ENCODE measurements around the gene DSCAML1.

The DSCAML1 gene

GRCh38 chr11:117453886-117454563, 343.0 kb downstream of the DSCAML1 start:
- no peak for DNase-seq (ENCODE audit: low spot score)
- TF ChIP-seq, protein P1, sequence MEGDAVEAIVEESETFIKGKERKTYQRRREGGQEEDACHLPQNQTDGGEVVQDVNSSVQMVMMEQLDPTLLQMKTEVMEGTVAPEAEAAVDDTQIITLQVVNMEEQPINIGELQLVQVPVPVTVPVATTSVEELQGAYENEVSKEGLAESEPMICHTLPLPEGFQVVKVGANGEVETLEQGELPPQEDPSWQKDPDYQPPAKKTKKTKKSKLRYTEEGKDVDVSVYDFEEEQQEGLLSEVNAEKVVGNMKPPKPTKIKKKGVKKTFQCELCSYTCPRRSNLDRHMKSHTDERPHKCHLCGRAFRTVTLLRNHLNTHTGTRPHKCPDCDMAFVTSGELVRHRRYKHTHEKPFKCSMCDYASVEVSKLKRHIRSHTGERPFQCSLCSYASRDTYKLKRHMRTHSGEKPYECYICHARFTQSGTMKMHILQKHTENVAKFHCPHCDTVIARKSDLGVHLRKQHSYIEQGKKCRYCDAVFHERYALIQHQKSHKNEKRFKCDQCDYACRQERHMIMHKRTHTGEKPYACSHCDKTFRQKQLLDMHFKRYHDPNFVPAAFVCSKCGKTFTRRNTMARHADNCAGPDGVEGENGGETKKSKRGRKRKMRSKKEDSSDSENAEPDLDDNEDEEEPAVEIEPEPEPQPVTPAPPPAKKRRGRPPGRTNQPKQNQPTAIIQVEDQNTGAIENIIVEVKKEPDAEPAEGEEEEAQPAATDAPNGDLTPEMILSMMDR (IDR thresholded peaks at IDR 0.05; ENCODE audit: extremely low read depth, insufficient read depth, missing control alignments) = no peak
- in situ Hi-C loops (cut with MboI; ENCODE audit: low pct_unique_long_range_greater_than_20kb, low sequenced_read_pairs, unreplicated experiment) = no loop called here

GRCh38 chr11:117449111-117449693, 347.8 kb downstream of the DSCAML1 start:
- no peak for DNase-seq (ENCODE audit: low spot score)
- in situ Hi-C loops (cut with MboI; ENCODE audit: low pct_unique_long_range_greater_than_20kb, low sequenced_read_pairs, unreplicated experiment) = no loop called here
- TF ChIP-seq, protein P1 (IDR thresholded peaks at IDR 0.05; ENCODE audit: extremely low read depth, insufficient read depth, missing control alignments) = no peak

GRCh38 chr11:117444711-117445658, 352.0 kb downstream of the DSCAML1 start:
- in situ Hi-C loops (cut with MboI; ENCODE audit: low pct_unique_long_range_greater_than_20kb, low sequenced_read_pairs, unreplicated experiment) = no loop called here
- DNase-seq (ENCODE audit: low spot score) = no peak
- TF ChIP-seq, protein P1 (IDR thresholded peaks at IDR 0.05; ENCODE audit: extremely low read depth, insufficient read depth, missing control alignments) = no peak

DNA sequence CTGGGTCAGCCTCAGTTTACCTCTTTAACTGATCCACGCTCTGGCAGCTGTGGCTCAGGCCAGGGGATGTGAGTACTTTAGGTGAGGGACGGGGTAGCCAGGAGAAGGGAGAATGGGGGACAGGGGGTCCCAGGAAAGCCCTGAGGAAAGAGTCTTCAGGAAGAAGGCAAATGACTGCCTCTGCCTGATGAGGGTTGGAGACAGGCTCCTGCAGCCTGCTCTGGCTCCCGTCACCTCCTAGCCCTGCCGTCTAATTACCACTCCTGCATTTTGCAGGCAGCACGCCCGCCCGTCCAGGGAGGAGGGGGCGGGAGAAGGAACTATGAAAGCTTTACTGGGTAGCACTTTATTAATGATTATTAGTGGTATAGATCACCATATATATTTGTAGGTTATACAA, 352.8 kb downstream of the DSCAML1 start:
- TF ChIP-seq, protein P1 (IDR thresholded peaks at IDR 0.05; ENCODE audit: extremely low read depth, insufficient read depth, missing control alignments) = no peak
- no peak for DNase-seq (ENCODE audit: low spot score)
- in situ Hi-C loops (cut with MboI; ENCODE audit: low pct_unique_long_range_greater_than_20kb, low sequenced_read_pairs, unreplicated experiment) = no loop called here

DNA sequence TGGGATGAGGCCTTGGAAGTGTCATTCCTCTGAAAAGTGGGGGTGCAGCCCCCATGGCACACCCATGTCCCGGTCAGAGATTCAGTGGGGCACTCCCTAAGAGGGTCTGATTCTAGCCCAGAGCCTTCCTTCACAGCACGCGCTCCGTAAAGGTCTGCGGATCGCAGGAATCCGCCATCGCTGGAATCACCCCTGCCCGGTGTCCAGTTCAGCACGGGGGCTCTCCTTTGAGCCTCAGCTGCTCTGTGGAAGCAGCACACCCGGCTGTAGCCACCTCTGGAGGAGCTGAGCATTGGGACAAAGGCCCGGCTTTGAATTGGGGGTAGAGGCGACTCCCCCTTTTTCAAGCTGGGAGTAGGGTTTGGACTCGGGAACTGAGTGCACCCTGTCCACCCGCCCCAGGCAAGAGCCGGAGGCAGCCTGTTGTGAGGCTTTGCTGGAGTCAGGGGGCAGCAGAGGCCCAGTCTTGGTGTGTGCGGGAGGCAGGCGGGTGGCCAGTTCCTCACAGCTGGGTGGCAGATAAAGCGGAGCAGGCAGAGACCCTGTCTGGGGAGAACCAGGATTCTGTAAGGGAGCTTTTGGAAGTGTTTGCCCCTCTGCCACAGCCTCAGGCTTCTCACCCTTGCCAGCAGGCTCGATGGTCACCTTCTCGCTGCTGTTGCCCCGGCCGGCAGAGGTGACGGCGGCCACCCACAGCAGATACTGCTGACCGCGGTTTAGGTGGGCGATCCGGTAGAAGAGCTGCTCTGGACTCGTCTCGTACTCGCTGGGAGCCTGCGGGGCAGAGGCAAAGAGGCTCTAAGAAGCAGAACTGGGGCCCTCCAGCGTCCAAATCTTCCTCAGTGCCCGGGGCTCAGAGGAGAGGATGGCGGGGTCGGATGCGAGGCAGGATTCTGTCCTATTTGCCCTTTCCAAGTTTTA, 353.5 kb downstream of the DSCAML1 start:
- in situ Hi-C loops (cut with MboI; ENCODE audit: low pct_unique_long_range_greater_than_20kb, low sequenced_read_pairs, unreplicated experiment) = no loop called here
- TF ChIP-seq, protein P1 (IDR thresholded peaks at IDR 0.05; ENCODE audit: extremely low read depth, insufficient read depth, missing control alignments) = peak; percentile 69
- peak; percentile 63 for DNase-seq (ENCODE audit: low spot score)

GRCh38 chr11:117442869-117443239, 354.2 kb downstream of the DSCAML1 start:
- no peak for DNase-seq (ENCODE audit: low spot score)
- TF ChIP-seq, protein P1 (IDR thresholded peaks at IDR 0.05; ENCODE audit: extremely low read depth, insufficient read depth, missing control alignments) = no peak
- in situ Hi-C loops (cut with MboI; ENCODE audit: low pct_unique_long_range_greater_than_20kb, low sequenced_read_pairs, unreplicated experiment) = no loop called here
